Nephron progenitor cell (in vitro differentiated cells): Measurements from ENCODE around the gene ATP10B.

Source experiments
- DNase-seq: peaks from one replicate; pipeline ENCODE4 v3.0.0; 2021
- H3K27ac Mint-ChIP-seq: 2 replicates; pipeline ENCODE4 v1.8.0; 2021; ENCODE audit warnings: mild to moderate bottlenecking, moderate library complexity, mixed read lengths
- H3K27me3 Mint-ChIP-seq: 2 replicates; pipeline ENCODE4 v1.8.0; 2021; ENCODE audit warnings: mild to moderate bottlenecking, low read depth, mixed read lengths; ENCODE audit not compliant: poor library complexity
- H3K36me3 Mint-ChIP-seq: 2 replicates; pipeline ENCODE4 v1.8.0; 2021; ENCODE audit warnings: low read depth, mixed read lengths
- H3K4me1 Mint-ChIP-seq: 2 replicates; pipeline ENCODE4 v1.8.0; 2021; ENCODE audit warnings: mixed read lengths
- H3K4me3 Mint-ChIP-seq: 2 replicates; pipeline ENCODE4 v1.8.0; 2021; ENCODE audit warnings: mild to moderate bottlenecking, moderate library complexity, mixed read lengths
- H3K9me3 Mint-ChIP-seq: 2 replicates; pipeline ENCODE4 v1.8.0; 2021; ENCODE audit warnings: mild to moderate bottlenecking, moderate library complexity, mixed read lengths
- CTCF ChIP-seq: fragments of 200-600 bp; sonication (generic); IDR thresholded peaks from 2 replicates; pipeline ENCODE4 v1.5.0; 2021; ENCODE audit warnings: antibody characterized with exemption

ATP10B gene

GRCh38 chr5:160646033-160646432 lies 206.0 kb downstream of the ATP10B start:
- H3K27me3 Mint-ChIP-seq, result no peaks in the 10 kb centered on the region
- H3K4me3 Mint-ChIP-seq, result no peak overlapping the region
- H3K36me3 Mint-ChIP-seq, result no peaks in the 10 kb centered on the region
- no peak for TF ChIP-seq CTCF
- no peak for DNase-seq
- H3K4me1 Mint-ChIP-seq, result no peaks in the 10 kb centered on the region
- no peaks in the 10 kb centered on the region for H3K9me3 Mint-ChIP-seq
- H3K27ac Mint-ChIP-seq, result no peak overlapping the region

GRCh38 chr5:160643616-160644240 lies 208.3 kb downstream of the ATP10B start:
- Mint-ChIP-seq H3K4me3 (no peak overlapping the region), H3K27me3 (no peaks in the 10 kb centered on the region), H3K9me3 (no peaks in the 10 kb centered on the region), H3K27ac (no peak overlapping the region), H3K4me1 (no peaks in the 10 kb centered on the region), H3K36me3 (no peaks in the 10 kb centered on the region)
- DNase-seq, result no peak
- TF ChIP-seq CTCF, result no peak

GRCh38 chr5:160641405-160641804 lies 210.6 kb downstream of the ATP10B start:
- no peak for TF ChIP-seq CTCF
- Mint-ChIP-seq H3K4me1 (no peaks in the 10 kb centered on the region), H3K4me3 (no peak overlapping the region), H3K9me3 (no peaks in the 10 kb centered on the region), H3K36me3 (no peaks in the 10 kb centered on the region), H3K27me3 (no peaks in the 10 kb centered on the region), H3K27ac (no peak overlapping the region)
- no peak for DNase-seq

- Mint-ChIP-seq H3K36me3 (no peaks in the 10 kb centered on the region), H3K9me3 (no peaks in the 10 kb centered on the region), H3K27ac (no peak overlapping the region), H3K4me3 (no peak overlapping the region), H3K27me3 (peaks cover 3% of the 10 kb centered on the region), H3K4me1 (no peaks in the 10 kb centered on the region)
- no peak for TF ChIP-seq CTCF
- DNase-seq, result no peak
Observed at GRCh38 chr5:160640406-160640805, 211.6 kb downstream of the ATP10B start.

GRCh38 chr5:160638161-160638742 lies 213.8 kb downstream of the ATP10B start:
- H3K9me3 Mint-ChIP-seq, result no peaks in the 10 kb centered on the region

More at GRCh38 chr5:160638161-160638742, 213.8 kb downstream of the ATP10B start:
- no peak for TF ChIP-seq CTCF
- no peaks in the 10 kb centered on the region for H3K4me1 Mint-ChIP-seq
- DNase-seq, result no peak
- H3K4me3 Mint-ChIP-seq, result no peak overlapping the region
- no peak overlapping the region for H3K27ac Mint-ChIP-seq
- H3K27me3 Mint-ChIP-seq, result peaks cover 3% of the 10 kb centered on the region
- no peaks in the 10 kb centered on the region for H3K36me3 Mint-ChIP-seq
